SK-N-SH treated with all-trans-retinoic acid at 6 μM for 48 hours (cell line): ENCODE results near the gene SLPI.

Source experiments
- CREB5 ChIP-seq: fragments of 250-450 bp; sonication (Bioruptor Pico); IDR thresholded peaks from 2 replicates; pipeline ENCODE4 v1.5.1; 2020; ENCODE audit warnings: low read depth, mild to moderate bottlenecking, moderate library complexity
- CSRNP3 ChIP-seq: fragments of 250-450 bp; sonication (Bioruptor Pico); IDR thresholded peaks from 2 replicates; pipeline ENCODE4 v1.5.1; 2021; ENCODE audit warnings: mild to moderate bottlenecking, moderate library complexity

GRCh38 chr20:45266977-45267376 is 12.6 kb upstream of the SLPI start:
- TF ChIP-seq CSRNP3 (CRISPR knock-in tag) (no peak), CREB5 (no peak)
